Measurements from ENCODE around the gene MPC2.
"Not testable (repeated sequence)": the region's sequence is repeated elsewhere in the genome, so short reads cannot be mapped to it uniquely, and the experiment has no call there.

Gene MPC2

GRCh38 chr1:167904652-167905130 lies 32.2 kb downstream of the MPC2 start:
- DNase-seq: no peak

DNA sequence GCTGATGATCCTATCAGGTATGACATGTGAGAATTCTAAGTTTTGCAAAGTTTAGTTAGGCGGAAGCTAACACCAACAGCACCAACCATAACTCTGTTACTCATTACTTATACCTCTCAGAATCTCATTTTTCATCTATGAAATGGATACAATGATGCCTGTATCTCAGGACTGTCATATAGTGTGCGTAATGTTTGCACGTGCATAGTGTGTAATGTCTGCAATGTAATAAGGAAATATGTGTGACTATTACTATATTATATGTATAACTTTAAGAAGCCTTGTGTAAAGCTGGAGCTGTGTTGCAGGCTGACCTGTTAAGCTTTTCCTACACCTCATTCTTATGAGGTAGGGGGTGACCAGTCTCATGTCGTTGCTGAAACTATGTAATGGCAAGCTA lies 36.0 kb downstream of the MPC2 start:
- DNase-seq: no peak

- no peak for DNase-seq
These were observed 37.6 kb downstream of the MPC2 start for GRCh38 chr1:167899253-167899681.

DNA sequence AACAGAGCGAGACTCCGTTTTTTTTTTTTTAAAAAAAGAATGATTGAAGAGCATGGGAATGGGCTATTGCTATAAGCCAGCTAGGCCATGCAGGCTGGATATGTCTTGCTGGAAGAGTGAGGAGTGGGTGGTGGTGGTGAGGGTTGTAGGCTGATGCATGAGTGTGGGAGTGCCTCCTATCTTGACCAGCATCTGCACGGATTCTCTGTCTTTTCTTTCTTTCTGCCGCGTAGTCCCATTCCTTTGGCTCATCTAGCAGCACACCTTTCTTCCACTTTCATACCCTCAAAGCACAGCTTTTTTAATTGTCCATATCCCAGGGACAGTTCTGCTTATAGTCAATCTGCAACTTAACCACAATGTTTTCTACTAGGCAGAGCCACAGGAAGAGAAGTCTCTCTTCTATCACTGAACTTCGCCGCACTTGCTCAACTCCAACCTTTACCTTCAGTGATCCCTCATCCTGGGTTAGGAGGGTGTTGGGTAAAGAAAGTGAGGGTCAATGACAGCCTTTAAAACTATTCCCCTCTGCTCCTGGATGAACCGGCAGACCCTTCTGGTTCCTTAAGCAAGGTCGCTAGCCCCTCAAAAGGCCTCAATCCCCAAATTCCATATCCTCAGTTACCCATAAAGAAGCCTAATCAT lies 38.2 kb downstream of the MPC2 start:
- no peak for DNase-seq

GRCh38 chr1:167893798-167894197 lies 43.1 kb downstream of the MPC2 start:
- no peak for DNase-seq

DNA sequence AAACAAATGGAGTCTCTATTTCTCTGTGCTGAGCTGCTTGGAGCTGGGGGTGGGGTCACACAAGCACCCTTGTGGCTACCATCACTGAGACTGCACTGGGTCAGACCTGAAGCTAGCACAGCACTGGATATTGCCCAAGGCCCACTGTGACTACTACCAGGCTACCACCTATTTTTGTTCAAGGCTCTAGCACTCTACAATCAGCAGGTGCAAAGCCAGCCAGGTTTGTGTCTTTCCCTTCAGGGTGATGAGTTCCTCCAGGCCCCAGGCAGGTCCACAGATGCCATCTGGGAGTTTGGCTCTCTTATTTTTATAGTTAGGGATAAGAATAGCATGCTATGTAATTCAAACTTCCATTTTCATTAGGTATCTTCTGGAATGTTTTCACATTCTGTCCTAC lies 46.5 kb downstream of the MPC2 start:
- no peak for DNase-seq

DNA sequence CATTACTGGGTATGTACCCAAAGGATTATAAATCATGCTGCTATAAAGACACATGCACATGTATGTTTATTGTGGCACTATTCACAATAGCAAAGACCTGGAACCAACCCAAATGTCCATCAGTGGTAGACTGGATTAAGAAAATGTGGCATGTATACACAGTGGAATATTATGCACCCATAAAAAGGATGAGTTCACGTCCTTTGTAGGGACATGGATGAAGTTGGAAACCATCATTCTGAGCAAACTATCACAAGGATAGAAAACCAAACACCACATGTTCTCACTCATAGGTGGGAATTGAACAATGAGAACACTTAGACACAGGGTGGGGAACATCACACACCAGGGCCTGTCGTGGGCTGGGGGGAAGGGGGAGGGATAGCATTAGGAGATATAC lies 49.7 kb downstream of the MPC2 start:
- not testable (repeated sequence) for DNase-seq

DNA sequence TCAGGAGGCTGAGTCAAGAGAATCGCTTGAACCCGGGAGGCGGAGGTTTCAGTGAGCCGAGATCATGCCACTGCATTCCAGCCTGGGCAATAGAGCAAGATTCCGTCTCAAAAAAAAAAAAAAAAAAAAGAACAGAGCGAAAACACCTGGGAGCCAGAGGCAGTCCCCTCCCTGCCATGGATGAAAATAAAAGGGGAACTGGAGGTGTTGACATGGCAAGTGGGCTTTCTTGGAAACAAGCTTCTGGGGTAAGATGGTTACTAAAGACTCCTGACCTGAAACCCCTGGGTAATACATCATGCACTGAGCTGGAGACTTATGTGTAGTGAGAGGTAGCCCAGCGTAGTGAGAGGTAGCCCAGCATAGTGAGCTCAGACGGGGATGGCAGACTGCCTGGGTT lies 54.5 kb downstream of the MPC2 start:
- no peak for DNase-seq

DNA sequence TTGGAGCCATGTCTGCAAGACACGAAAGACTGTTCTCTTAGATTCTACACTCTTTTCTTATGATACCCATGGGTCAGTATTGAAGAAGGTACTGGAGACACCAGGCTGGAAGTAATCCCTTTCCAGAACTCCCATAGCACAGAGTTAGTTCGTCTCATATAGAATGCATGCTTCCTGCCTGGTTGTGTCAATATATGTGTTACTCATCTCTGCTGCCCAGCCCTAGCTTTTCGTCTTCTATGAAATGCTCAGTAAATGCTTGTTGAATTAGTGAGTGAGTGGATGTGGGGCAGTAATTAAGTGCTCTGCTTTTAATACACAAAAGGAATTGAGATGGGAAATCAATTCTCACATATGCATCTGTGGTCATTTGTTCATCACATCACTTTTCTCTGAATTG lies 55.1 kb downstream of the MPC2 start:
- DNase-seq: no peak

DNA sequence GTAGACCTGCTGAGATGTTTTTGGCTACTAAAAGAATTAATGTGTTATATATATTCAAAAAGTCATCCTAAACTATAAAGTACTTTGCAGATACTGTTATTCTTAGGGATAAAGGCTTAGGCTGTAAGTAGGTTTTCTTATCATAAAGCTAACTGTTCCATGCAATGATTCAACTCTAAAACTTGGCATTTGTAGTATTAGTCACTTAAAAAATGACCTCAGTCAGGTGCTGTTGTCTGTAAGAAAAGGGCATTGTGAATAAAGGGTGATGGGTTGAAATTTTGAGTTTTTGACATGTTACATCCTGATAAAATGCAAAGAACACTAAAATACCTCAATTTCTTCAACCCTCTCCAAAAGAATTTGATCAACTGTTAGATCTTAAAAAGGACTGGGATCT lies 55.8 kb downstream of the MPC2 start:
- DNase-seq: no peak

DNA sequence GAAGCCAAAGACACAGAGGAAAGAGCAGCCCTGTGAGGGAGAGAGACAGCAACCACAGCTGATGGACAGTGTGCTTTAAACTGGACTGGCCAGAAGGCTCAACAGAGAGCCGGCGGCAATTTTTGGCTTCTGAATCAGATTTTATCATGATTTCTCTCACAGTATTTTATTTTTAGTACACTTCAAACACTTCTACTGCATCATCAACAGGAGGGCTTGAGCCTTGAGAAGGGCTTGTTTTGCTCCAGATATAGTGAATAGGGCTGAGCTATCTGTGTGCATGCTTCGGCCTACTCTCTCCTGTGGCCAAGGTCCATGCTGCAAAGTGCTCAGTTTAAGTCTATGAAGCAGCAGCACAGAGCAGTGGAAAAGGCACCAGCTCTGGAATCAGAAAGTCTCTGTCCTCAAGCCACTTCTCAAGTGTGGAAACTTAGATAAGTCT lies 56.3 kb downstream of the MPC2 start:
- DNase-seq: no peak

GRCh38 chr1:167879508-167879907 lies 57.4 kb downstream of the MPC2 start:
- DNase-seq: no peak

- no peak for DNase-seq
These were observed 58.3 kb downstream of the MPC2 start for GRCh38 chr1:167878372-167879160.

GRCh38 chr1:167876597-167877175 lies 60.2 kb downstream of the MPC2 start:
- no peak for DNase-seq

- DNase-seq: no peak
These were observed 65.5 kb downstream of the MPC2 start for GRCh38 chr1:167871331-167871730.

DNA sequence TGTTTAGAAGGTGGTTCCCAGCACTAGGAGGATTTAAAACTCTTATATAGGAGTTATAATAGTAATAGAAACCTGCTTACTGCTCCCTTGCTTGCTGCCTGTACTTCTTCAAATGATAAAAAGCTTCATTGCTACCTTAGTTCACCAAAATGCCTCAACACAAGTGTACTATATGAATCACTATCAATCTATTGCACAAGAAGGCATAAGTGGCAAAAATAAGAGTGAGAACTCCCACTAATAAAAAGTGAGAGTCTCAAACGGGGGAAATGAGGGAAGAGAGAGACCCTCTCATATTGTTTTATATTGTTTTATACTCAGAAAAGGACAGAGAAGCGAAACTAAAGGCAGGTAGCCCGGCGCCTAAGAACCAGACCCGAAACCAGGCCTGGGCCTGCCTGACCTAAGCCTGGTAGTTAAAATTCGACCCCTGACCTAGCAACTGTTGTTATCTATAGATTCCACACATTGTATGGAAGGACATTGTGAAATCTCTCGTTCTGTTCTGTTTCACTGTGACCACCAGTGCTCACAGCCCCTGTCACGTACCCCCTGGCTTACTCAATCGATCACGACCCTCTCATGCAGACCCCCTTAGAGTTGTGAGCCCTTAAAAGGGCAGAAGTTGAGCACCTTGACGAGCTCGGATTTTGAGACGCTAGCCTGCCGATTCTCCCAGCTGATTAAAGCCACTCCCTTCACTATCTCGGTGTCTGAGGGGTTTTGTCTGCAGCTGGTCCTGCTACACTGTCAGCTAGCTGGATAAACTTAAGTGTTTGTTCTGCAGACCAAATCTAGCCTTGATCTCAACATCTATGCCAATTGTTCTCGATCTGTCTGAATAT lies 67.5 kb downstream of the MPC2 start:
- DNase-seq: not testable (repeated sequence)

DNA sequence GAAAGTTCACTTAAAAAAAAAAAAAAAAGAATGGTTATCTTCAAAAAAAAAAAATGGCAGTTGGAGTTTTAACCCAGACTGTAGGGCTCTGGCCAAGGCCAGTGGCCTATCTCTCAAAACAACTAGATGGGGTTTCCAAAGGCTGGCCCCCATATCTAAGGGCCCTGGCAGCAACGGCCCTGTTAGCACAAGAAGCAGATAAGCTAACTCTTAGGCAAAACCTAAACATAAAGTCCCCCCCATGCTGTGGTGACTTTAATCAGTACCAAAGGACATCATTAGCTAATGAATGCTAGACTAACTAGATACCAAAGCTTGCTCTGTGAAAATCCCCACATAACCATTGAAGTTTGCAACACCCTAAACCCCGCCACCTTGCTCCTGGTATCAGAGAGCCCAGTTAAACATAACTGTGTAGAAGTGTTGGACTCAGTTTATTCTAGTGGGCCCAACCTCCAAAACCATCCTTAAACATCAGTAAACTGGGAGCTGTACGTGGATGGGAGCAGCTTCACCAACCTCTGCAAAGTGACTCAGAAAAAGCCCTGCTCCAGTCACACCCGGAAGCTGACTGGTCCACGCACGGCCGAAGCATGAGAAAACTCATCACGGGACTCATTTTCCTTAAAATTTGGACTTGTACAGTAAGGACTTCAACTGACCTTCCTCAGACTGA lies 70.0 kb downstream of the MPC2 start:
- DNase-seq: not testable (repeated sequence)
